ENCODE measurements around the gene KEL.

- no peak for TF ChIP-seq YY1 (IDR thresholded peaks at IDR 0.05; ENCODE audit: insufficient read depth, insufficient read length)
- no peak for TF ChIP-seq ZNF274 (IDR thresholded peaks at IDR 0.05; ENCODE audit: low read depth, low read length)
- no peak for TF ChIP-seq SUZ12 (IDR thresholded peaks at IDR 0.05; ENCODE audit: extremely low read depth, insufficient read depth, insufficient read length)
Observed at GRCh38 chr7:143002106-143002505, 39.9 kb upstream of the KEL start.
